HEK293T (cell line): Measurements from ENCODE around the gene ARID3A.

Source experiments
- ARNT ChIP-seq: fragments of 450-650 bp; IDR thresholded peaks from 2 replicates; pipeline ENCODE4 v1.6.1; 2017; ENCODE audit warnings: mild to moderate bottlenecking
- BHLHE40 ChIP-seq: fragments of 450-650 bp; IDR thresholded peaks from 2 replicates; pipeline ENCODE4 v1.6.1; 2016; ENCODE audit warnings: mild to moderate bottlenecking, moderate library complexity, borderline replicate concordance
- CTBP1 ChIP-seq: fragments of 450-650 bp; IDR thresholded peaks from 2 replicates; pipeline ENCODE4 v1.6.1; 2016; ENCODE audit warnings: borderline replicate concordance
- ELF4 ChIP-seq: fragments of 450-650 bp; IDR thresholded peaks from 2 replicates; pipeline ENCODE4 v1.6.1; 2017; ENCODE audit warnings: antibody characterized with exemption
- FOXA1 ChIP-seq: fragments of 450-650 bp; IDR thresholded peaks from 2 replicates; pipeline ENCODE4 v1.6.1; 2016; ENCODE audit warnings: mild to moderate bottlenecking
- FOXK2 ChIP-seq: fragments of 450-650 bp; IDR thresholded peaks from 2 replicates; pipeline ENCODE4 v1.6.1; 2016; ENCODE audit warnings: mild to moderate bottlenecking
- FOXM1 ChIP-seq: fragments of 450-650 bp; IDR thresholded peaks from 2 replicates; pipeline ENCODE4 v1.6.1; 2017; ENCODE audit warnings: mild to moderate bottlenecking, borderline replicate concordance
- HDGF ChIP-seq: fragments of 450-650 bp; IDR thresholded peaks from 2 replicates; pipeline ENCODE4 v1.6.1; 2017; ENCODE audit warnings: antibody characterized with exemption, borderline replicate concordance
- L3MBTL2 ChIP-seq: fragments of 450-650 bp; conservative IDR thresholded peaks from 2 replicates; pipeline ENCODE4 v1.6.1; 2016; ENCODE audit warnings: mild to moderate bottlenecking
- LEF1 ChIP-seq: fragments of 450-650 bp; IDR thresholded peaks from 2 replicates; pipeline ENCODE4 v1.6.1; 2017; ENCODE audit warnings: mild to moderate bottlenecking, borderline replicate concordance
- SP1 ChIP-seq: fragments of 450-650 bp; IDR thresholded peaks from 2 replicates; pipeline ENCODE4 v1.6.1; 2017
- SUZ12 ChIP-seq: fragments of 450-650 bp; IDR thresholded peaks from 2 replicates; pipeline ENCODE4 v1.6.1; 2016; ENCODE audit warnings: mild to moderate bottlenecking
- TARDBP ChIP-seq: fragments of 450-650 bp; IDR thresholded peaks from 2 replicates; pipeline ENCODE4 v1.6.1; 2016
- ZNF384 ChIP-seq: fragments of 450-650 bp; IDR thresholded peaks from 2 replicates; pipeline ENCODE4 v1.6.1; 2016

- TF ChIP-seq FOXA1 (no peak), HDGF (no peak), FOXM1 (no peak), ELF4 (no peak), BHLHE40 (no peak), SUZ12 (no peak), L3MBTL2 (no peak), SP1 (no peak), TARDBP (no peak), LEF1 (no peak), CTBP1 (no peak), ZNF384 (no peak), FOXK2 (no peak), ARNT (no peak)
Measured at GRCh38 chr19:1001538-1002166, 75.8 kb downstream of the ARID3A start.
